Measurements from ENCODE around the gene MYRFL. TPM values are rescaled to one million over a fixed set of nuclear protein-coding genes. Genes with fewer than 3 reads are reported as not detected.

The MYRFL gene
- total RNA-seq, 1 donor from 2014 or later = 0.18 TPM

DNA sequence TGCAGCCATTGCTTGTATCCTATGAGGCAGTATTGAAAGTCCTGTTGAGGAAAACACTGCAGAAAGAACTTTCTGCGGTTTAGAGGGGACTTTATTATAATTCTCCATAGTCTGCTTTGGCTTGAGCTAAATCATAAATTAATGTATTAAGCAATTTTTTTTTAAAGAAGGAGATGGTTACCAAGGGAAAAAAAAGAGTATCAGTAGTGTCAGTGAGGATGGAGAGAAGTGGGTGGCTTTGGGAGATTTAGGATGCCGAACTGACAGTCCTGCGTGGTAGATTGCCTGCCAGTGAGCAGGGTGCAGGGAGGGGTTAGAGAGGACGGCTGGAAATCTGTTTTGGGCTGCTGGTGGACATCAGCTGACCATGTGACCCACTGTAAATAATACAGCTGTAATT is 96.8 kb downstream of the MYRFL start:
- Mint-ChIP-seq H3K4me1 (peaks cover 20% of the 10 kb centered on the region), H3K36me3 (peaks cover 2% of the 10 kb centered on the region), H3K27ac (no peak overlapping the region), H3K9me3 (peaks cover 4% of the 10 kb centered on the region), H3K4me3 (no peak overlapping the region), H3K27me3 (ENCODE audit: low read depth) (no peaks in the 10 kb centered on the region)
- DNase-seq (ENCODE audit: low spot score in 2 of 2, unreplicated experiment in 2 of 2) = no peak
- TF ChIP-seq CTCF (IDR thresholded peaks at IDR 0.05; ENCODE audit: unreplicated experiment) = no peak

- peaks cover 4% of the 10 kb centered on the region for H3K9me3 Mint-ChIP-seq
- no peak overlapping the region for H3K4me3 Mint-ChIP-seq
- no peak for DNase-seq (ENCODE audit: low spot score in 2 of 2, unreplicated experiment in 2 of 2)
- peaks cover 22% of the 10 kb centered on the region for H3K4me1 Mint-ChIP-seq
- peaks cover 2% of the 10 kb centered on the region for H3K36me3 Mint-ChIP-seq
- H3K27ac Mint-ChIP-seq = no peak overlapping the region
- no peaks in the 10 kb centered on the region for H3K27me3 Mint-ChIP-seq (ENCODE audit: low read depth)
- no peak for TF ChIP-seq CTCF (IDR thresholded peaks at IDR 0.05; ENCODE audit: unreplicated experiment)
Observed at GRCh38 chr12:69922999-69923398, 98.0 kb downstream of the MYRFL start.

DNA sequence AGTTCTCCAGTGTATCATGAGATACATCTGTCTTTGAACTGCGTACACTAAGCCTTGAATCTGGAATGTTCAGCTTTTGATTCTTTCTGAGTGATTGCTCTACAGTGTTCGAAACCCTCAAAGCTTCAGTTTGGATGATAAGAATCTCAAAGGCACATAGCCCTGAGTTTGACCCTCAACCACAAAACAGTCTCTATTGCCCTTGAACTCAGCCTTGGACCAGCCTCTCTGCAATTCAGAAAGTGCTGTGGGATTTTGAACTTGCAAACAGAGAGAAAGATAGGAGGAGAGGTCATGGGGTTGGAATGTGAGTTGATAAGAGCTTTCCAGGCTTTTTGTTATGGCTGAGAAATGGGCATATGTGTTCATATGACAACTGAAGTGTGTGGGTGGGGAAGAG is 100.3 kb downstream of the MYRFL start:
- TF ChIP-seq CTCF (IDR thresholded peaks at IDR 0.05; ENCODE audit: unreplicated experiment) = no peak
- H3K4me1 Mint-ChIP-seq = peaks cover 40% of the 10 kb centered on the region
- H3K27ac Mint-ChIP-seq = peak overlapping the region; percentile 77
- H3K9me3 Mint-ChIP-seq = no peaks in the 10 kb centered on the region
- no peaks in the 10 kb centered on the region for H3K36me3 Mint-ChIP-seq
- no peaks in the 10 kb centered on the region for H3K27me3 Mint-ChIP-seq (ENCODE audit: low read depth)
- H3K4me3 Mint-ChIP-seq = no peak overlapping the region
- DNase-seq (ENCODE audit: low spot score in 2 of 2, unreplicated experiment in 2 of 2) = no peak

DNA sequence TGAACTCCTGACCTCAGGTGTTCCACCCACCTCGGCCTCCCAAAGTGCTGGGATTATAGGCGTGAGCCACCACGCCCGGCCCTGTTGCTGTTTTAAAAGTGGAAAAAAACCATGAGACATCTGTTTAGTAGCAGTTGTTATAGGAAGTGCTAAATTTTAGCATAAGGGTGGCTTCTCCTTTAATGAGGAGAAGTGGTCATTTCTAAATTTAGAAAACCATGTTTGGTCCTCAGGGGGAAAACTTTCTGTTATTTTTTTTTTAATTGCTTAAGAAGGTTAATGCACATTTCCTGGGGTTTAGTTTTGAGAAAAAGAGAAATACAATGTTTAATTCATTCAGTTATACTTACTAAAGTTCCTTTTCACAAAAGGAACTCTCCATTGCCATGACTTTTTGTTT is 102.1 kb downstream of the MYRFL start:
- H3K9me3 Mint-ChIP-seq = no peaks in the 10 kb centered on the region
- H3K4me1 Mint-ChIP-seq = peaks cover 49% of the 10 kb centered on the region
- H3K27me3 Mint-ChIP-seq (ENCODE audit: low read depth) = no peaks in the 10 kb centered on the region
- no peak overlapping the region for H3K4me3 Mint-ChIP-seq
- H3K36me3 Mint-ChIP-seq = no peaks in the 10 kb centered on the region
- no peak for TF ChIP-seq CTCF (IDR thresholded peaks at IDR 0.05; ENCODE audit: unreplicated experiment)
- DNase-seq (ENCODE audit: low spot score in 2 of 2, unreplicated experiment in 2 of 2) = no peak
- no peak overlapping the region for H3K27ac Mint-ChIP-seq

GRCh38 chr12:69929125-69929524 is 104.1 kb downstream of the MYRFL start:
- no peaks in the 10 kb centered on the region for H3K27me3 Mint-ChIP-seq (ENCODE audit: low read depth)
- no peak for TF ChIP-seq CTCF (IDR thresholded peaks at IDR 0.05; ENCODE audit: unreplicated experiment)
- H3K36me3 Mint-ChIP-seq = no peaks in the 10 kb centered on the region
- no peak for DNase-seq (ENCODE audit: low spot score in 2 of 2, unreplicated experiment in 2 of 2)
- H3K27ac Mint-ChIP-seq = peak overlapping the region; percentile 26
- H3K4me1 Mint-ChIP-seq = peaks cover 62% of the 10 kb centered on the region
- H3K4me3 Mint-ChIP-seq = no peak overlapping the region
- H3K9me3 Mint-ChIP-seq = no peaks in the 10 kb centered on the region

DNA sequence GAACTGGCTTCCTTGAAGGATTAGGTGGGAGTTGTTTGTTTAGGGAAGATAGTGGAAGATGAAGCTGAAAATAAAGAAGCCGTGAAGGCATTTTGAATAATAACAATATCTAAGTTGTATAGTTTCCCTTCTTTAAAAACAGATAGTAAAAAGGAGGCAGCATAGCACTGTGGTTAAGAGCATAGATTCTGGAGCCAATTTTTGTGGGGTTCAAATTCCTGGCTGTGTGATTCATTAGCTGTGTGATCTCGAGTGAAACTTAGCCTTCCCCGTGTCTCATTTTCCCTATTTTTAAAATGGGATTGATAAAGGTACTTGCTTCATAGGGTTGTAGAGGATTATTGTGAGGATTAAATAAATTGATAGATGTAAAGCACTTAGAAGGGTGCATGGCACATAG is 104.5 kb downstream of the MYRFL start:
- H3K27ac Mint-ChIP-seq = peak overlapping the region; percentile 26
- TF ChIP-seq CTCF (IDR thresholded peaks at IDR 0.05; ENCODE audit: unreplicated experiment) = no peak
- no peak for DNase-seq (ENCODE audit: low spot score in 2 of 2, unreplicated experiment in 2 of 2)
- H3K27me3 Mint-ChIP-seq (ENCODE audit: low read depth) = no peaks in the 10 kb centered on the region
- H3K4me3 Mint-ChIP-seq = no peak overlapping the region
- H3K36me3 Mint-ChIP-seq = no peaks in the 10 kb centered on the region
- H3K9me3 Mint-ChIP-seq = no peaks in the 10 kb centered on the region
- H3K4me1 Mint-ChIP-seq = peaks cover 62% of the 10 kb centered on the region

Measured in mesothelial cell of epicardium (in vitro differentiated cells).